ENCODE data around the gene MYH14. TPM values are rescaled to one million over a fixed set of nuclear protein-coding genes. Genes with fewer than 3 reads are reported as not detected.

Gene MYH14
- polyA plus RNA-seq, 1 of the 3 experiments (the other 2 are of a cell fraction): 0.02 TPM

- TF ChIP-seq MXI1 (IDR thresholded peaks at IDR 0.05; ENCODE audit: low read depth, low read length) (no peak), REST (IDR thresholded peaks at IDR 0.05; ENCODE audit: low read depth, low read length) (no peak), FOSL2 (IDR thresholded peaks at IDR 0.05; ENCODE audit: borderline replicate concordance, low read depth) (no peak), CHD2 (IDR thresholded peaks at IDR 0.05; ENCODE audit: low read length, partially characterized antibody) (no peak), ZBTB33 (IDR thresholded peaks at IDR 0.05; ENCODE audit: borderline replicate concordance, low read depth) (no peak), RXRA (IDR thresholded peaks at IDR 0.05; ENCODE audit: borderline replicate concordance, low read depth) (no peak)
Observed at GRCh38 chr19:50293263-50294004, 90.0 kb downstream of the MYH14 start (continued).

- WGBS (ENCODE audit: low lambda C conversion rate): 0% methylated on average over 2 of the region's 2 CpGs
- no peaks in the 10 kb centered on the region for H3K9me3 ChIP-seq
- no peaks in the 10 kb centered on the region for H3K4me1 ChIP-seq (ENCODE audit: control insufficient read depth in 1 of 2, insufficient read depth in 2 of 2, low read depth in 1 of 2, low read length in 1 of 2)
- no peak for DNase-seq
- H3K36me3 ChIP-seq (replicated peaks in 1 of 2; ENCODE audit: control insufficient read depth in 1 of 2, insufficient read depth in 2 of 2, low read length in 1 of 2): no peaks in the 10 kb centered on the region
- no peak overlapping the region for H3K9ac ChIP-seq
- no peaks in the 10 kb centered on the region for H3K9me2 ChIP-seq
- H3K4me2 ChIP-seq: no peak overlapping the region
- H3K27ac ChIP-seq (ENCODE audit: low read depth in 2 of 2, low read length in 1 of 2): no peak overlapping the region
- no peak overlapping the region for H2AFZ ChIP-seq (ENCODE audit: low read depth)
- no peaks in the 10 kb centered on the region for H3F3A ChIP-seq (replicated peaks; ENCODE audit: insufficient read depth)
- H3K4me3 ChIP-seq (ENCODE audit: low read depth in 2 of 2, low read length in 1 of 2): no peak overlapping the region
- ChIA-PET POLR2A (no interaction called here), CTCF (no interaction called here)
- H3K27me3 ChIP-seq (ENCODE audit: insufficient read depth): peaks cover 39% of the 10 kb centered on the region
- no peaks in the 10 kb centered on the region for H3K79me2 ChIP-seq (ENCODE audit: insufficient read depth)
- H4K20me1 ChIP-seq (ENCODE audit: insufficient read depth): no peaks in the 10 kb centered on the region
- TF ChIP-seq TCF12 (IDR thresholded peaks at IDR 0.05): no peak
- TF ChIP-seq SMC3 (IDR thresholded peaks at IDR 0.05; ENCODE audit: low read depth, low read length): no peak
- no peak for TF ChIP-seq TAF1 (IDR thresholded peaks at IDR 0.05; ENCODE audit: borderline replicate concordance, low read depth, low read length)
- no peak for TF ChIP-seq RXRA (IDR thresholded peaks at IDR 0.05; ENCODE audit: borderline replicate concordance, low read depth)
- TF ChIP-seq RAD21 (IDR thresholded peaks at IDR 0.05; ENCODE audit: low read length): no peak
- TF ChIP-seq POLR2AphosphoS5 (IDR thresholded peaks at IDR 0.05; ENCODE audit: low read depth, low read length): no peak
- TF ChIP-seq FOXM1 (IDR thresholded peaks at IDR 0.05; ENCODE audit: low read depth): no peak
- no peak for TF ChIP-seq GATA2 (CRISPR knock-in tag; IDR thresholded peaks at IDR 0.05)
- TF ChIP-seq EP300 (IDR thresholded peaks at IDR 0.05; ENCODE audit: borderline replicate concordance in 1 of 2, low read depth in 1 of 2, low read length in 1 of 2): no peak
- TF ChIP-seq MEF2A (IDR thresholded peaks at IDR 0.05; ENCODE audit: borderline replicate concordance, low read depth): no peak
- no peak for TF ChIP-seq FOXJ3 (CRISPR knock-in tag; IDR thresholded peaks at IDR 0.05)
- TF ChIP-seq TEAD4 (IDR thresholded peaks at IDR 0.05; ENCODE audit: borderline replicate concordance, insufficient read depth): no peak
- no peak for TF ChIP-seq RFX5 (IDR thresholded peaks at IDR 0.05; ENCODE audit: low read length)
- TF ChIP-seq REST (IDR thresholded peaks at IDR 0.05; ENCODE audit: low read depth, low read length): no peak
- TF ChIP-seq EZH2phosphoT487 (IDR thresholded peaks at IDR 0.05; ENCODE audit: borderline replicate concordance, low read depth): no peak
- TF ChIP-seq IRF3 (IDR thresholded peaks at IDR 0.05; ENCODE audit: low read depth, low read length): no peak
Observed at GRCh38 chr19:50300051-50300450, 96.6 kb downstream of the MYH14 start.

All from SK-N-SH (cell line).